ENCODE measurements around the gene FIBP. TPM values are rescaled to one million over a fixed set of nuclear protein-coding genes. Genes with fewer than 3 reads are reported as not detected.

Gene FIBP
- total and polyA plus RNA-seq, 2 of the 4 experiments (the other 2 are of a cell fraction), result 141 to 182 TPM

DNA sequence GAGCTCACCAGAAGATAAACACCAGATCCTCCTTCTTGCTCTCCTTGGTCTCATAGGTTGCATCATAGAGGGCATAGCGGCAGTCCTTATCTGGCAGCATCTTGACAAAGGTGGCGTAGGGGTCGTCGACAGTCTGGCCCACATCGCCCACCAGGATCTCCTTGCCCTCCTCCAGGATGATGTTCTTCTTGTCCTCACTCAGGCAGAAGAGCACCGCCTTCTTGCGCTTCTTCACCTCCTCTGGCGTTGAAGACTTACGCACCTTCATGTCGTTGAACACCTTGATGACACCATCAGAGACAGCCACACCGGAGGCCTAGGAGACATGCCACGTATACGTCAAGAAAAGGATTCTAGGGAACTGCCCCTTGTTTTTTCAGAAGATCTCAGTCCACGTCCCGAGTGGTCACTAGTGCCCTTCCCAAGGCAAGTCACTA, 32.3 kb downstream of the FIBP start:
- no peak overlapping the region for H3K18ac ChIP-seq (ENCODE audit: low read depth, low read length)
- H2AFZ ChIP-seq (replicated peaks; ENCODE audit: low read length, poor library complexity), result no peak overlapping the region
- intact Hi-C loops (cut with micrococcal nuclease) (no loop called here), in situ Hi-C loops (cut with MboI; ENCODE audit: low sequenced_read_pairs) (no loop called here), dilution Hi-C loops (cut with HindIII; ENCODE audit: low sequenced_read_pairs, unreplicated experiment) (no loop called here)
- H3K4me3 ChIP-seq (ENCODE audit: insufficient read depth, low read depth, low read length), result peak overlapping the region; percentile 89
- no peak overlapping the region for H3K4ac ChIP-seq (ENCODE audit: low read depth, low read length)
- H3K9ac ChIP-seq (ENCODE audit: low read depth, low read length), result peak overlapping the region; percentile 77; the same call in 1 of the 2 replicates
- H2BK5ac ChIP-seq (ENCODE audit: low read depth, low read length, poor library complexity, severe bottlenecking), result no peak overlapping the region
- H3K14ac ChIP-seq (replicated peaks; ENCODE audit: low read depth, low read length), result no peak overlapping the region
- H4K20me1 ChIP-seq (ENCODE audit: insufficient read depth, low read length), result peaks cover 73% of the 10 kb centered on the region
- DNase-seq (no peak), ATAC-seq (ENCODE audit: low read depth) (no peak)
- peaks cover 9% of the 10 kb centered on the region for H3K4me1 ChIP-seq (ENCODE audit: control insufficient read depth, insufficient read depth, low read length)
- no peak overlapping the region for H3K56ac ChIP-seq (ENCODE audit: extremely low read depth, insufficient read depth, low read length)
- H3K9me1 ChIP-seq (ENCODE audit: insufficient read depth, low read length), result peaks cover 33% of the 10 kb centered on the region
- H3K27me3 ChIP-seq (ENCODE audit: control insufficient read depth, insufficient read depth, low read length), result no peaks in the 10 kb centered on the region
- H3K79me1 ChIP-seq (ENCODE audit: low read depth in 1 of 2, low read length in 2 of 2), result peaks cover 20 to 69% of the 10 kb centered on the region in 2 experiments
- ChIA-PET CTCF (no interaction called here), POLR2A (ENCODE audit: unreplicated experiment) (no interaction called here)
- H2AK9ac ChIP-seq (replicated peaks; ENCODE audit: low read depth, low read length, poor library complexity), result peak overlapping the region; percentile 20
- H3K23ac ChIP-seq (ENCODE audit: low read depth, low read length), result peak overlapping the region; percentile 21
- H3K27ac ChIP-seq (ENCODE audit: insufficient read depth, low read length), result no peak overlapping the region
- H2AK5ac ChIP-seq (ENCODE audit: low read depth, low read length), result 0 out of 2 replicates have a peak overlapping the region, but pooled peaks have one; percentile 10
- no peak overlapping the region for H2BK120ac ChIP-seq (ENCODE audit: low read depth, low read length)
- no TSS peak for BruUV-seq (replicated peaks)
- WGBS, 2 experiments (ENCODE audit: extremely low coverage in 2 of 2, insufficient read length in 1 of 2), result 86% methylated on average over 8 of the region's 15 CpGs; no CpG with 5 or more reads in 1 of the 2 experiments
- no peak overlapping the region for H2BK15ac ChIP-seq (ENCODE audit: low read depth, low read length)
- H3K36me3 ChIP-seq (ENCODE audit: control insufficient read depth, insufficient read depth, low read length), result peaks cover 57% of the 10 kb centered on the region
- no peak overlapping the region for H4K8ac ChIP-seq (ENCODE audit: low read depth in 2 of 2, low read length in 2 of 2)
- H2BK20ac ChIP-seq (ENCODE audit: low read depth, low read length), result no peak overlapping the region
- H3K4me2 ChIP-seq (ENCODE audit: low read depth, low read length), result peak overlapping the region; percentile 81; the same call in 1 of the 2 replicates
- no peak overlapping the region for H4K91ac ChIP-seq (ENCODE audit: insufficient read depth, low read depth, low read length)
- no peaks in the 10 kb centered on the region for H3K9me3 ChIP-seq (ENCODE audit: control insufficient read depth, insufficient read depth, low read length)
- peak; percentile 72 for TF ChIP-seq CEBPB (IDR thresholded peaks at IDR 0.05; ENCODE audit: low read depth, low read length)
- no peak for TF ChIP-seq BHLHE40 (IDR thresholded peaks at IDR 0.05; ENCODE audit: low read depth, low read length)
- H4K5ac ChIP-seq (ENCODE audit: low read depth, low read length), result no peak overlapping the region
